Brain microvascular endothelial cell (primary cell): ENCODE results near the gene DNMT3B.

ENCODE experiments used
- DNase-seq: peaks from one replicate; pipeline ENCODE4 v3.0.0-alpha.2; 2020
- H3K27ac ChIP-seq: fragments of 250-450 bp; sonication (Bioruptor Pico); 2 replicates; pipeline ENCODE4 v1.5.1; 2020; ENCODE audit warnings: mild to moderate bottlenecking, moderate library complexity
- H3K27me3 ChIP-seq: fragments of 250-450 bp; sonication (Bioruptor Pico); replicated peaks from 2 replicates; pipeline ENCODE4 v1.5.1; 2020; ENCODE audit warnings: mild to moderate bottlenecking
- H3K36me3 ChIP-seq: fragments of 250-450 bp; sonication (Bioruptor Pico); replicated peaks from 2 replicates; pipeline ENCODE4 v1.5.1; 2020; ENCODE audit warnings: mild to moderate bottlenecking
- H3K4me3 ChIP-seq: 2 replicates; pipeline ENCODE4 v1.5.1; 2011; ENCODE audit warnings: low read depth, mild to moderate bottlenecking, control low read depth, low read length, moderate library complexity
- in situ Hi-C: cut with HindIII; loops from 2 replicates; pipeline ENCODE4 v1.10.0; 2017; ENCODE audit warnings: low sequenced_read_pairs, low pct_ligation_motif_present
- TF ChIP-seq, protein P1 (sequence below): IDR thresholded peaks from 2 replicates; pipeline ENCODE4 v1.5.1; 2011; ENCODE audit warnings: low read depth, mild to moderate bottlenecking, moderate library complexity, low read length, control low read depth, inconsistent platforms; ENCODE audit errors: missing control alignments

DNMT3B gene

DNA sequence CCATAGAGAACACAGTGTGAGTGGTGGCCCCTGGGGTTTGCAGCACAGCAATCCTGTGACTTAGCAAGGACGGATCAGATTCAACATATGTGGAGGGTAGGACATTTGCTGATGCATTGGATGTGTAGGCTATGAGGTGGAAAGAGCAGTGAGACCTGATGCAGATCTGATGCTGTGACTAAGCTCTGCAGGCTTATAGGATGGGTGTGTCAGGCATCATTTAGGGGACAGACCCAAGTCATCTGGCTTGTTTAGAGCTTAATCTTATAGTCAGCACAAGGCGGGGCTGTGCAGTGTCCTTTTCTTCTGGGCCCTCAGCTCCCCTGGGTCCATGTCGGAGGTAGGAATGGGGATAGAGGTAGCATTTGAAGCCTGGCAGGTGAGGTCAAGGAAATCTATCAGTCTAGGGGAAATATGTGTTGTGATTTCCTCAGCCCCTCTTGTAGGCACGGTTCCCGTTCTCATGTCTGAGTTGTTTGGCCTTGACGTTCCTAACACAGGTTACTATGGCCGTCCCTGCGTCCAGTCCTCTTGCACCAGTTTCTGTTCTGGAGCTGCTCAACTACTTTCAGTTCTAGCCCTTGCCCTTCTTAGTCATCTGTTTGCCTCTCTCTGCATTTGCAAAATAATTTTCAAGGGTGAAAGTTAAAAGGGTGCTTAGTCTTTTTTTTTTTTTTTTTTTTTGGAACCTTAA is 42.0 kb downstream of the DNMT3B start:
- TF ChIP-seq, protein P1, sequence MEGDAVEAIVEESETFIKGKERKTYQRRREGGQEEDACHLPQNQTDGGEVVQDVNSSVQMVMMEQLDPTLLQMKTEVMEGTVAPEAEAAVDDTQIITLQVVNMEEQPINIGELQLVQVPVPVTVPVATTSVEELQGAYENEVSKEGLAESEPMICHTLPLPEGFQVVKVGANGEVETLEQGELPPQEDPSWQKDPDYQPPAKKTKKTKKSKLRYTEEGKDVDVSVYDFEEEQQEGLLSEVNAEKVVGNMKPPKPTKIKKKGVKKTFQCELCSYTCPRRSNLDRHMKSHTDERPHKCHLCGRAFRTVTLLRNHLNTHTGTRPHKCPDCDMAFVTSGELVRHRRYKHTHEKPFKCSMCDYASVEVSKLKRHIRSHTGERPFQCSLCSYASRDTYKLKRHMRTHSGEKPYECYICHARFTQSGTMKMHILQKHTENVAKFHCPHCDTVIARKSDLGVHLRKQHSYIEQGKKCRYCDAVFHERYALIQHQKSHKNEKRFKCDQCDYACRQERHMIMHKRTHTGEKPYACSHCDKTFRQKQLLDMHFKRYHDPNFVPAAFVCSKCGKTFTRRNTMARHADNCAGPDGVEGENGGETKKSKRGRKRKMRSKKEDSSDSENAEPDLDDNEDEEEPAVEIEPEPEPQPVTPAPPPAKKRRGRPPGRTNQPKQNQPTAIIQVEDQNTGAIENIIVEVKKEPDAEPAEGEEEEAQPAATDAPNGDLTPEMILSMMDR, result no peak
- H3K4me3 ChIP-seq, result no peak overlapping the region
- DNase-seq, result no peak
- no peaks in the 10 kb centered on the region for H3K27me3 ChIP-seq
- H3K27ac ChIP-seq, result no peak overlapping the region
- in situ Hi-C loops, result no loop called here
- peaks cover 2% of the 10 kb centered on the region for H3K36me3 ChIP-seq

DNA sequence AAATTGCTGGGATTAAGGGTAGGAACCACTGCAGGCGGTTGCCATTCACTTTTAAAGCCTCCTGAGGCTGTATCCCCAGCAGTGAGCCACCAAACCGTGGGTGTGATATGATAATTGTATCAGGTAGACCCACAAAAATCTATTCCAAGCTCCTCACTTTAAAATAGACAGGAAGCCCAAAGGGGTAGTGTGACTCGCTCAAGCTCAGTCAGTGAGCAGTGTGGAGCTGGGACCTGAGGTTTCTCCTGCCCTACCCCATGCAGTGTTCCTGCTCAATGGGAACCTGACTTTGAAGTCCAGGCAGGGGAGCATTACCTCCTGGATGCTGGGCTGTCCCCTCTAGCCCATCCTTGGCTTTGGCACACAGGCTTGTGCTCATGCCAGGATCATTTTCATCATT is 42.6 kb downstream of the DNMT3B start:
- in situ Hi-C loops, result no loop called here
- DNase-seq, result no peak
- no peak overlapping the region for H3K4me3 ChIP-seq
- TF ChIP-seq, protein P1, result no peak
- H3K27ac ChIP-seq, result no peak overlapping the region
- peaks cover 2% of the 10 kb centered on the region for H3K36me3 ChIP-seq
- H3K27me3 ChIP-seq, result no peaks in the 10 kb centered on the region

DNA sequence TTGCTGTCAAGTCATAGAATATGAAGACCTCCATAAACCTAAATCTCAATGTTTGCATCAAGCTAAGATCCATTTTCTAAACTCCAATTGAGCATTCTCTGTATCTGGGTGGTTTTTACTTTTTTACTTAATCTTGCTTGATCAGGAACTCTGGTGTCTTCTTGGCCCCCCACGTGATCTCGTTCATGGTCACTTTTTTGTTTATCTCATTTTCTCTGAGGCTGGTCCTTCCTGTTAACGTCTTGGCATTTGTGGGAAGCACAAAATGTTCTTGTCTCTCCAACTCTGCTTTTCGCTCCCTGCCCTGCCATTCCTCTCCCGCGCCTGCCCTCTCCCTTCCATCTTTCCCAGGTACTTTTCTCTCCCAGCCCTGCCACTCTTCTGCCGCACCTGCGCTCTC is 43.5 kb downstream of the DNMT3B start:
- H3K4me3 ChIP-seq, result no peak overlapping the region
- in situ Hi-C loops, result no loop called here
- no peak overlapping the region for H3K27ac ChIP-seq
- peaks cover 2% of the 10 kb centered on the region for H3K36me3 ChIP-seq
- TF ChIP-seq, protein P1, result no peak
- DNase-seq, result no peak
- H3K27me3 ChIP-seq, result no peaks in the 10 kb centered on the region

DNA sequence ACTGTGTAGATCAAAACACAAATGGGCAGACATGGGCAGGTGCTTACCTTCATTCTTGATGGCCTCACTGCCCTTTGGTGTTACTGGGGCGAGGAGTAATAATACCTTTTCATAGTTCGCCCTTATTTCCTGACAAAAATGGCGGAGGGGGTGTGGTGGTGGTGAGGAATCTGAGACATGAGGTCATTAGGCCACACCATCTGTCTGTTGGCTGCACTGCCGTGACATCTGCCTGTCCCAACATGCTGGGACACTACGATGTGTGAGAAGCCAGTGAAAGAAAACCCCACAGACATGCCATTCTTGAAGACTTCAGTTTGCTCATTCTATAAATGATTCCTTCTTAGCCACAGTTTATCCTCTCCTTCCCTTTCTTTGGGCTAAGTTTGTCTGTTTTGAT is 44.2 kb downstream of the DNMT3B start:
- in situ Hi-C loops, result no loop called here
- H3K27me3 ChIP-seq, result no peaks in the 10 kb centered on the region
- DNase-seq, result no peak
- H3K36me3 ChIP-seq, result peaks cover 2% of the 10 kb centered on the region
- TF ChIP-seq, protein P1, result no peak
- no peak overlapping the region for H3K4me3 ChIP-seq
- no peak overlapping the region for H3K27ac ChIP-seq

DNA sequence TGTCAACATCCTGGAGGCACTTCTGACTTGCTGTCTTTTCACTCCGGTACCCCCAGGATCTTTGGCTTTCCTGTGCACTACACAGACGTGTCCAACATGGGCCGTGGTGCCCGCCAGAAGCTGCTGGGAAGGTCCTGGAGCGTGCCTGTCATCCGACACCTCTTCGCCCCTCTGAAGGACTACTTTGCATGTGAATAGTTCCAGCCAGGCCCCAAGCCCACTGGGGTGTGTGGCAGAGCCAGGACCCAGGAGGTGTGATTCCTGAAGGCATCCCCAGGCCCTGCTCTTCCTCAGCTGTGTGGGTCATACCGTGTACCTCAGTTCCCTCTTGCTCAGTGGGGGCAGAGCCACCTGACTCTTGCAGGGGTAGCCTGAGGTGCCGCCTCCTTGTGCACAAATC is 45.5 kb downstream of the DNMT3B start:
- Histone ChIP-seq H3K27ac (no peak overlapping the region), H3K4me3 (no peak overlapping the region), H3K27me3 (no peaks in the 10 kb centered on the region), H3K36me3 (no peaks in the 10 kb centered on the region)
- TF ChIP-seq, protein P1, result no peak
- in situ Hi-C loops, result no loop called here
- no peak for DNase-seq

DNA sequence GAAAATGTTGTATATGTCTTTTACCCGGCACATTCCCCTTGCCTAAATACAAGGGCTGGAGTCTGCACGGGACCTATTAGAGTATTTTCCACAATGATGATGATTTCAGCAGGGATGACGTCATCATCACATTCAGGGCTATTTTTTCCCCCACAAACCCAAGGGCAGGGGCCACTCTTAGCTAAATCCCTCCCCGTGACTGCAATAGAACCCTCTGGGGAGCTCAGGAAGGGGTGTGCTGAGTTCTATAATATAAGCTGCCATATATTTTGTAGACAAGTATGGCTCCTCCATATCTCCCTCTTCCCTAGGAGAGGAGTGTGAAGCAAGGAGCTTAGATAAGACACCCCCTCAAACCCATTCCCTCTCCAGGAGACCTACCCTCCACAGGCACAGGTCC is 46.3 kb downstream of the DNMT3B start:
- in situ Hi-C loops, result no loop called here
- TF ChIP-seq, protein P1, result no peak
- no peak overlapping the region for H3K4me3 ChIP-seq
- no peak for DNase-seq
- H3K27me3 ChIP-seq, result no peaks in the 10 kb centered on the region
- no peaks in the 10 kb centered on the region for H3K36me3 ChIP-seq
- H3K27ac ChIP-seq, result no peak overlapping the region
